Dermis microvascular lymphatic vessel endothelial cell (primary cell): Measurements from ENCODE around the gene LCE1D. TPM values are rescaled to one million over a fixed set of nuclear protein-coding genes. Genes with fewer than 3 reads are reported as not detected.

Experiments used
- DNase-seq, 2 donors: peaks; one replicate each; pipeline versions ENCODE4 v3.0.0 to v3.0.0-alpha.2; 2010; ENCODE audit warnings: low read depth in 2 of 2
- total RNA-seq: library from RNA; depleted of rRNA; stranded (reverse); fragments of >200 nt; gene quantifications from 2 replicates; pipeline ENCODE4 v1.2.1, GENCODE V29; 2014

Gene LCE1D
- total RNA-seq, 1 donor from 2014 or later: not detected

DNA sequence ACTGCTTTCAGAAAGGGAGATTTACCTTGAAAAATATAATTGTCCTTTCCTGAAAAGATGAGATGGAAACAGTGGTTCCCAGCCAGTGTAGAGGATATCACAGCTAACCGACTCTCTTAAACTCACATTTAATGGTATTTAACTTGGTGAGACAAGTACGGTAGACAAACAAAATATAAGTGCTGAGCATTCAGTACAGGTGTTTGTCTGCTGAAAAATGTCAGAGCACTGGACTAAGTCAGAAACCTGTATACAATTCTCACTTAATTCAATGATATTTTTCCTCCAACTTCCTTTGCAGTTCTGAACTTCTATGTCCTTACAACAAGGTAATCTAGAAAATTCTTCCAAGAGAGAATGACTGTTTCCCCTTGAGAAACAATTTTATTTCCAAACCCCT is 15.2 kb downstream of the LCE1D start, which contains the start of gene LCE1B:
LCE1B (plus strand) TSS at position 301 of the 400 bp plus-strand sequence. CDS start 476 bp downstream, outside the sequence.
- no peak for DNase-seq

DNA sequence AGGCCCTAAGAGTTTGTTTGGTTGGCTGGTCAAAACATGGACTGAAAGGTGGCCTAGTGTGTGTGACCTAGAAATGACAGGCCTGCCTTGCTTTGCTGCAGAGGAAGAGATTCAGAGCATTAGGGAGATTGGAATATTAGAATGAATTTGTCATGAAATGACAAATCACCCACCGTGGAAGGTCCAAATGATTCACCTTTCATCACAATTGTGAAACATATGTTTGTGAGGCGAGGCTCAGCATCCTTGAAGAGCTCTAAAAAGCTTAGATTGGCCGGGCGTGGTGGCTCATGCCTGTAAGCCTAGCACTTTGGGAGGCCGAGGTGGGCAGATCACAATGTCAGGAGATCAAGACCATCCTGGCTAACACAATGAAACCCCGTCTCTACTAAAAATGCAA is 20.8 kb downstream of the LCE1D start:
- no peak for DNase-seq

DNA sequence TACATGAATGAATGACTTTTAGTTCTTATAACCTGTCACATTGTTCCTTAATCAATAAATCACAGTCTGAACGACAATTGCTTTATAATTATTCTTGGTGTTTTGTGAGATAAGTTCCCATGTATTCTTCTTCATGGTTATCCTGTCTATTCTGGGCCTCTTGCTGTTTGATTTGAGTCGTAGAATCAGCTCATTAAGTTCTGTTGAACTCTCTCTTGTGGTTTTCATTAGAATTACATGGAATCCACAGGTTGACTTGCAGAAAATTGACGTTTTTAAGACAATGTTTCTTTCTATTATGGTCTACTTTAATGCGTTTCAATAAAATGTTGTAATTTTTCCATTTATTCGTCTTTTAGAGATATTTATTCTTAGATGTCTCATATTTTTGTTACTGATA is 26.8 kb downstream of the LCE1D start:
- DNase-seq: no peak

DNA sequence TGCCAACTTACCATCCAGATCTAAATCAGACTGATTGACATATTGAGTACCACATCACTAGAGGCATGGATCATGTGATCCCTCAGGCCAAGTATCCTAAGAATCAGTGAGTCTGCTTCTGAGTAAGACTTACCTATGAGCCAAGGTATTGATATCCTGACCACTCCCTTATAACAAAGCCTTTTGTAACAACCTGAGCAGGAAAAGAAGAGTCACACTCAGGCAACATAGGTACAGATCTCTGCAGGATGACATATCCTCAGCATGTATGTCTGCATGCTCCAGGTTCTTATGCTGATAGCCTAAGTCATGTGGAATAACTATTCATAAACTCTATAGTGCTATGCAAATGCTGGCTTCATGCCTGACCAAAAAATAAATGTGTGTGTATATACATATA is 28.4 kb downstream of the LCE1D start:
- no peak for DNase-seq

DNA sequence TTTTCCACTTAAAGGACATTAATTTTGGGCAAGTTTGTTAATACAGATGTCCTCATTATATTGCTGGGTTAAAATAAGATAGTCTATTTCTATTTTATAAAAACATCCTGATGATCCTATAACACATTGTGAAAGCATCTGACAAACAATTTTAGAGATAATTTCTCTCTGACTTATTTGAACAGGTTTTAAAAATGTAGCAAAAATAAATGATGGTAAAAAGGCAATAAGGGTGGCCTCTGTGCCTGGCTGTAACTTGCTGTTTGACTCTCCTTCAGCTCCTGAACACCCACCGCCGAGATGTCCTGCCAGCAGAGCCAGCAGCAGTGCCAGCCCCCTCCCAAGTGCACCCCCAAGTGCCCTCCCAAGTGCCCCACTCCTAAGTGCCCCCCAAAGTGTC is 30.7 kb downstream of the LCE1D start, which contains the start of gene LCE1A:
LCE1A (plus strand) TSS at position 301 of the 400 bp plus-strand sequence; CDS start at position 301, 0 bp downstream.
- DNase-seq: no peak

DNA sequence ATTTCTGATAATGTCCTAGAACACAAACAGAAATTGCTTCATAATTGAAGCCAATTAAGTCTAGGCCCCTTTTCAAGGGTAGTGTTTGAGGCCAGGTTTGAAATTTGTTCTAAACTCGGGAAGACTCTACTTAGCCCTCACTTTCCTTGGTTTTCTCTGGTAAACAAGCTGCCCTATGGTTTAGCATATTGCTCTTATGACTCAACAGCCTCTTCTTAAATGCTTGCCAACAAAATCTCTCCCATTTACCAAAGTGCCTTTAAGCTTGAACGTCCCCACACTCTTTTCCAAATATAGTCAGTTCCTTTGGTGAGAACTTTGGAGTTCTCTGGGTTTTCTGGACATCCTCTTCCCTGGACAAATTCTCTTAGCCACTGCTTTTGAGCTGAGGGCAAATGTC is 40.3 kb downstream of the LCE1D start:
- DNase-seq: no peak

- DNase-seq: no peak
These were observed 46.0 kb downstream of the LCE1D start, which contains the start of gene LCE6A for GRCh38 chr1:152842556-152842955. LCE6A (plus strand) TSS chr1:152842856; CDS start chr1:152843521, 665 bp downstream.

Other genes with a start within 250 kb of the LCE1D start
- not detected in 2 replicates for gene LCE3E, start 229.9 kb upstream of the LCE1D start, total RNA-seq
- not detected in 2 replicates for gene LCE3D, start 216.2 kb upstream of the LCE1D start, total RNA-seq
- gene LCE3C, start 196.5 kb upstream of the LCE1D start, total RNA-seq: not detected in 2 replicates
- not detected in 2 replicates for gene LCE3B, start 182.9 kb upstream of the LCE1D start, total RNA-seq
- gene LCE3A, start 173.6 kb upstream of the LCE1D start, total RNA-seq: not detected in 2 replicates
- not detected in 2 replicates for gene LCE2D, start 133.3 kb upstream of the LCE1D start, total RNA-seq
- not detected in 2 replicates for gene LCE2C, start 121.4 kb upstream of the LCE1D start, total RNA-seq
- not detected in 2 replicates for gene LCE2B, start 110.6 kb upstream of the LCE1D start, total RNA-seq
- not detected in 2 replicates for gene LCE2A, start 98.4 kb upstream of the LCE1D start, total RNA-seq
- not detected in 2 replicates for gene LCE4A, start 88.6 kb upstream of the LCE1D start, total RNA-seq
- gene KPRP, start 38.7 kb upstream of the LCE1D start, total RNA-seq: not detected in 2 replicates
- gene LCE1F, start 21.6 kb upstream of the LCE1D start, total RNA-seq: not detected in 2 replicates
- gene LCE1E, start 10.5 kb upstream of the LCE1D start, total RNA-seq: not detected in 2 replicates
- gene LCE1C, start 9.9 kb downstream of the LCE1D start, total RNA-seq: not detected in 2 replicates
- not detected in 2 replicates for gene LCE1B, start 15.2 kb downstream of the LCE1D start, total RNA-seq
- not detected in 2 replicates for gene LCE1A, start 30.8 kb downstream of the LCE1D start, total RNA-seq
- not detected in 2 replicates for gene LCE6A, start 46.1 kb downstream of the LCE1D start, total RNA-seq
- gene LCE7A, start 63.3 kb downstream of the LCE1D start, total RNA-seq: not detected in 2 replicates
- not detected in 2 replicates for gene SMCP, start 81.6 kb downstream of the LCE1D start, total RNA-seq
- not detected in 2 replicates for gene IVL, start 111.8 kb downstream of the LCE1D start, total RNA-seq
- gene SPRR5, start 150.5 kb downstream of the LCE1D start, total RNA-seq: not detected in 2 replicates
- gene SPRR4, start 173.9 kb downstream of the LCE1D start, total RNA-seq: not detected in 2 replicates
- not detected in 2 replicates for gene SPRR1A, start 187.4 kb downstream of the LCE1D start, total RNA-seq
- not detected in 2 replicates for gene SPRR3, start 205.0 kb downstream of the LCE1D start, total RNA-seq
- gene SPRR1B, start 234.5 kb downstream of the LCE1D start, total RNA-seq: not detected in 2 replicates
- not detected in 2 replicates for gene SPRR2D, start 244.4 kb downstream of the LCE1D start, total RNA-seq